SK-N-SH treated with all-trans-retinoic acid at 6 μM for 48 hours (cell line): Measurements from ENCODE around the gene RUSC1.

Source experiments
- CREB5 ChIP-seq: fragments of 250-450 bp; sonication (Bioruptor Pico); IDR thresholded peaks from 2 replicates; pipeline ENCODE4 v1.5.1; 2020; ENCODE audit warnings: low read depth, mild to moderate bottlenecking, moderate library complexity
- GLIS3 ChIP-seq: fragments of 250-450 bp; sonication (Bioruptor Pico); IDR thresholded peaks from 2 replicates; pipeline ENCODE4 v1.5.0; 2020; ENCODE audit warnings: mild to moderate bottlenecking, moderate library complexity

GRCh38 chr1:155295942-155296267 is 24.8 kb upstream of the RUSC1 start:
- TF ChIP-seq CREB5 (CRISPR knock-in tag) (no peak), GLIS3 (no peak)
